ENCODE measurements around the gene DCLK2.

- TF ChIP-seq MYNN (tag by site-specific recombination; IDR thresholded peaks at IDR 0.05; ENCODE audit: borderline replicate concordance): no peak
- no peak for TF ChIP-seq CTCF (tag by site-specific recombination; IDR thresholded peaks at IDR 0.05)
These were observed 86.8 kb downstream of the DCLK2 start for GRCh38 chr4:150164956-150165629.
